IMR-90 (cell line): ENCODE results near the gene SNRPF. TPM values are rescaled to one million over a fixed set of nuclear protein-coding genes. Genes with fewer than 3 reads are reported as not detected.

ENCODE experiments used
- ATAC-seq: fragments of 200-7000 bp; cut with Tn5 transposase; 2 replicates; pipeline ENCODE4 v1.9.1; 2020; ENCODE audit warnings: low read depth, mild to moderate bottlenecking, moderate library complexity
- BruUV-seq: library from RNA; stranded (reverse); fragments of 400-500 nt; replicated peaks from 2 replicates; lab custom pipeline; 2021; lab: Mats Ljungman, UMichigan
- CTCF ChIA-PET: fragments of 300-600 bp; formaldehyde crosslinking; extraction: SDS; loops from one replicate; lab custom pipeline; 2021; ENCODE audit warnings: antibody characterized with exemption; lab: Yijun Ruan, JAX
- POLR2A ChIA-PET: fragments of 300-600 bp; sonication (Branson Sonifier 250); formaldehyde crosslinking; loops from one replicate; lab custom pipeline; 2022; ENCODE audit warnings: antibody characterized with exemption; ENCODE audit not compliant: unreplicated experiment; lab: Charles Lee
- DNase-seq: peaks from one replicate; pipeline ENCODE4 v3.0.0; 2013
- H2AFZ ChIP-seq: replicated peaks from 2 replicates; pipeline ENCODE3; 2013; ENCODE audit warnings: low read length, mild to moderate bottlenecking; ENCODE audit not compliant: poor library complexity
- H2AK5ac ChIP-seq: 2 replicates; pipeline ENCODE4 v1.6.1; 2013; ENCODE audit warnings: low read depth, low read length, inconsistent platforms
- H2AK9ac ChIP-seq: replicated peaks from 2 replicates; pipeline ENCODE3; 2013; ENCODE audit warnings: mild to moderate bottlenecking, low read depth, low read length, moderate library complexity; ENCODE audit not compliant: poor library complexity
- H2BK120ac ChIP-seq: 2 replicates; pipeline ENCODE4 v1.6.1; 2013; ENCODE audit warnings: low read depth, low read length, inconsistent platforms
- H2BK15ac ChIP-seq: 3 replicates; pipeline ENCODE4 v1.6.1; 2013; ENCODE audit warnings: low read depth, low read length, inconsistent platforms
- H2BK20ac ChIP-seq: 2 replicates; pipeline ENCODE4 v1.6.1; 2013; ENCODE audit warnings: low read depth, mild to moderate bottlenecking, inconsistent platforms, low read length, moderate library complexity
- H2BK5ac ChIP-seq: 2 replicates; pipeline ENCODE4 v1.6.1; 2013; ENCODE audit warnings: mild to moderate bottlenecking, low read depth, low read length, inconsistent platforms; ENCODE audit not compliant: poor library complexity, severe bottlenecking
- H3K14ac ChIP-seq: replicated peaks from 2 replicates; pipeline ENCODE4 v1.6.1; 2013; ENCODE audit warnings: low read depth, low read length, inconsistent platforms
- H3K18ac ChIP-seq: 2 replicates; pipeline ENCODE4 v1.6.1; 2013; ENCODE audit warnings: low read depth, low read length, control low read depth
- H3K23ac ChIP-seq: 2 replicates; pipeline ENCODE4 v1.6.1; 2013; ENCODE audit warnings: low read depth, low read length, inconsistent platforms
- H3K27ac ChIP-seq: 2 replicates; pipeline ENCODE4 v1.5.1; 2013; ENCODE audit warnings: mild to moderate bottlenecking, control low read depth, low read length; ENCODE audit not compliant: insufficient read depth
- H3K27me3 ChIP-seq: 2 replicates; pipeline ENCODE4 v1.6.1; 2013; ENCODE audit warnings: low read length; ENCODE audit not compliant: control insufficient read depth, insufficient read depth
- H3K36me3 ChIP-seq: 2 replicates; pipeline ENCODE4 v1.6.1; 2013; ENCODE audit warnings: low read length, mixed read lengths; ENCODE audit not compliant: control insufficient read depth, insufficient read depth
- H3K4ac ChIP-seq: 2 replicates; pipeline ENCODE4 v1.6.1; 2013; ENCODE audit warnings: low read depth, low read length, inconsistent platforms
- H3K4me1 ChIP-seq: 2 replicates; pipeline ENCODE4 v1.6.1; 2013; ENCODE audit warnings: low read length, mixed read lengths; ENCODE audit not compliant: control insufficient read depth, insufficient read depth
- H3K4me2 ChIP-seq: 2 replicates; pipeline ENCODE4 v1.6.1; 2013; ENCODE audit warnings: low read depth, mild to moderate bottlenecking, control low read depth, low read length, moderate library complexity
- H3K4me3 ChIP-seq: 2 replicates; pipeline ENCODE4 v1.5.1; 2013; ENCODE audit warnings: low read depth, mild to moderate bottlenecking, control low read depth, low read length, moderate library complexity; ENCODE audit not compliant: insufficient read depth
- H3K56ac ChIP-seq: 2 replicates; pipeline ENCODE4 v1.6.1; 2013; ENCODE audit warnings: low read length, inconsistent platforms; ENCODE audit not compliant: insufficient read depth; ENCODE audit errors: extremely low read depth
- H3K79me1 ChIP-seq, 2 experiments: 2 replicates each; pipeline ENCODE4 v1.6.1; 2013; ENCODE audit warnings: low read length in 2 of 2, inconsistent platforms in 1 of 2, low read depth in 1 of 2
- H3K9ac ChIP-seq: 2 replicates; pipeline ENCODE4 v1.6.1; 2013; ENCODE audit warnings: low read depth, low read length, control low read depth
- H3K9me1 ChIP-seq: 2 replicates; pipeline ENCODE4 v1.6.1; 2013; ENCODE audit warnings: low read length, inconsistent platforms; ENCODE audit not compliant: insufficient read depth
- H3K9me3 ChIP-seq: 2 replicates; pipeline ENCODE4 v1.6.1; 2013; ENCODE audit warnings: low read length; ENCODE audit not compliant: control insufficient read depth, insufficient read depth
- H4K20me1 ChIP-seq: 2 replicates; pipeline ENCODE4 v1.6.1; 2013; ENCODE audit warnings: low read length, inconsistent platforms; ENCODE audit not compliant: insufficient read depth
- H4K5ac ChIP-seq: 2 replicates; pipeline ENCODE4 v1.6.1; 2013; ENCODE audit warnings: mild to moderate bottlenecking, low read depth, low read length, control low read depth
- H4K8ac ChIP-seq, 2 experiments: 2 replicates each; pipeline ENCODE4 v1.6.1; 2013; ENCODE audit warnings: low read depth in 2 of 2, low read length in 2 of 2, control low read depth in 1 of 2, inconsistent platforms in 1 of 2
- H4K91ac ChIP-seq: 2 replicates; pipeline ENCODE4 v1.6.1; 2013; ENCODE audit warnings: low read depth, low read length, inconsistent platforms; ENCODE audit not compliant: insufficient read depth
- ELK1 ChIP-seq: fragments of 150-350 bp; IDR thresholded peaks from 2 replicates; pipeline ENCODE4 v1.6.1; 2016; ENCODE audit warnings: low read depth, mild to moderate bottlenecking, low read length, moderate library complexity, borderline replicate concordance
- FOS ChIP-seq: fragments of 150-350 bp; IDR thresholded peaks from 2 replicates; pipeline ENCODE4 v1.6.1; 2016; ENCODE audit warnings: low read depth, low read length
- MAZ ChIP-seq: IDR thresholded peaks from 2 replicates; pipeline ENCODE4 v1.6.1; 2012; ENCODE audit warnings: low read depth, mild to moderate bottlenecking, low read length, improper control_type of control experiment, moderate library complexity, borderline replicate concordance
- RCOR1 ChIP-seq: IDR thresholded peaks from 2 replicates; pipeline ENCODE4 v1.6.1; 2012; ENCODE audit warnings: mild to moderate bottlenecking, low read length, improper control_type of control experiment; ENCODE audit not compliant: insufficient replicate concordance
- RFX5 ChIP-seq: IDR thresholded peaks from 2 replicates; pipeline ENCODE4 v1.8.0; 2012; ENCODE audit warnings: low read depth, mild to moderate bottlenecking, low read length, moderate library complexity
- SMC3 ChIP-seq: fragments of 150-350 bp; IDR thresholded peaks from 2 replicates; pipeline ENCODE4 v1.6.1; 2016; ENCODE audit warnings: low read depth, mild to moderate bottlenecking, antibody characterized with exemption, low read length, moderate library complexity
- WGBS, 2 experiments: methylation state at CpG; one replicate each; pipeline versions ENCODE4 v1.1.5 to v1.1.7; 2013; ENCODE audit warnings: missing lambda C conversion rate in 2 of 2; ENCODE audit not compliant: insufficient read length in 1 of 2; ENCODE audit errors: extremely low coverage in 2 of 2; 5-methylcytosine and 5-hydroxymethylcytosine counted together
- dilution Hi-C: fragments of 300-500 bp; cut with HindIII; formaldehyde crosslinking; loops from one replicate; pipeline ENCODE4 v1.14.3; 2018; ENCODE audit warnings: low sequenced_read_pairs; ENCODE audit not compliant: unreplicated experiment
- in situ Hi-C: fragments of 300-500 bp; cut with MboI; formaldehyde crosslinking; loops from 3 replicates; pipeline ENCODE4 v1.14.3; 2019; ENCODE audit warnings: low sequenced_read_pairs, inconsistent platforms, mixed read lengths
- intact Hi-C: fragments of 100-400 bp; cut with micrococcal nuclease; formaldehyde crosslinking; loops from 2 replicates; pipeline ENCODE4 v1.10.0; 2022
- polyA plus RNA-seq, 3 experiments: library from polyadenylated mRNA; depleted of rRNA; stranded (reverse); fragments of >200 nt; gene quantifications; 2 replicates each; pipeline ENCODE4 v1.2.3, GENCODE V29; 2012; ENCODE audit warnings: low replicate concordance in 1 of 3
- total RNA-seq: library from RNA; depleted of rRNA; stranded (reverse); fragments of >200 nt; gene quantifications from 2 replicates; pipeline ENCODE4 v1.2.3, GENCODE V29; 2012

The SNRPF gene
- total and polyA plus RNA-seq, 2 of the 4 experiments (the other 2 are of a cell fraction), result 5.0 to 27.9 TPM

GRCh38 chr12:95857799-95858198, 953 bp upstream of the SNRPF start:
- no peak overlapping the region for H3K4me2 ChIP-seq
- DNase-seq, result no peak
- TF ChIP-seq MAZ, result no peak
- TF ChIP-seq RFX5, result no peak
- TF ChIP-seq RCOR1, result no peak
- no peak for TF ChIP-seq SMC3
- no peak for TF ChIP-seq FOS
- no peak for TF ChIP-seq ELK1

More at GRCh38 chr12:95857799-95858198, 953 bp upstream of the SNRPF start:
- Histone ChIP-seq H2AK9ac (no peak overlapping the region), H3K9me3 (no peaks in the 10 kb centered on the region), H3K79me1 (peaks cover 4 to 34% of the 10 kb centered on the region in 2 experiments; a peak in 3 of 4 replicates), H3K9ac (no peak overlapping the region), H4K20me1 (peaks cover 4% of the 10 kb centered on the region; the same call in 1 of the 2 replicates), H3K27me3 (peaks cover 2% of the 10 kb centered on the region; the same call in 1 of the 2 replicates), H2AFZ (peak overlapping the region; percentile 96), H3K18ac (no peak overlapping the region), H2AK5ac (no peak overlapping the region), H2BK5ac (no peak overlapping the region), H3K4me3 (no peak overlapping the region), H3K14ac (no peak overlapping the region), H3K23ac (no peak overlapping the region), H3K36me3 (peaks cover 1% of the 10 kb centered on the region; the same call in 1 of the 2 replicates), H3K9me1 (no peaks in the 10 kb centered on the region), H2BK20ac (no peak overlapping the region), H4K91ac (no peak overlapping the region), H2BK15ac (no peak overlapping the region), H3K4ac (no peak overlapping the region), H3K4me1 (peaks cover 1% of the 10 kb centered on the region), H4K5ac (no peak overlapping the region), H3K27ac (no peak overlapping the region), H4K8ac (peak overlapping the region in 1 of 2 experiments; percentile 55; a peak in 2 of 4 replicates), H3K56ac (no peak overlapping the region), H2BK120ac (no peak overlapping the region)
- ATAC-seq, result no peak
- CTCF ChIA-PET, result no interaction called here
- BruUV-seq, result no TSS peak
- WGBS, 2 experiments, result 69% methylated on average over 7 of the region's 18 CpGs; no CpG with 5 or more reads in 1 of the 2 experiments
- in situ Hi-C loops, result no loop called here
- POLR2A ChIA-PET, result no interaction called here
- intact Hi-C loops, result no loop called here
- dilution Hi-C loops, result no loop called here
